HL-60 (cell line): ENCODE measurements around the gene MCHR1.

Source experiments
- GABPA ChIP-seq: IDR thresholded peaks from 2 replicates; pipeline ENCODE4 v1.6.1; 2012; ENCODE audit warnings: low read depth
- POLR2AphosphoS5 ChIP-seq: IDR thresholded peaks from 2 replicates; pipeline ENCODE4 v1.6.1; 2012; ENCODE audit warnings: low read depth
- SPI1 ChIP-seq: IDR thresholded peaks from 2 replicates; pipeline ENCODE4 v1.6.1; 2012; ENCODE audit warnings: low read depth, mild to moderate bottlenecking, borderline replicate concordance
- TF ChIP-seq, protein P1 (sequence below): IDR thresholded peaks from one replicate; pipeline ENCODE4 v1.5.1; 2011; ENCODE audit warnings: low read length, control low read depth, inconsistent platforms; ENCODE audit not compliant: insufficient read depth
- TF ChIP-seq, protein P2 (sequence below): IDR thresholded peaks from 2 replicates; pipeline ENCODE4 v1.6.1; 2012; ENCODE audit warnings: low read depth; ENCODE audit not compliant: insufficient replicate concordance

DNA sequence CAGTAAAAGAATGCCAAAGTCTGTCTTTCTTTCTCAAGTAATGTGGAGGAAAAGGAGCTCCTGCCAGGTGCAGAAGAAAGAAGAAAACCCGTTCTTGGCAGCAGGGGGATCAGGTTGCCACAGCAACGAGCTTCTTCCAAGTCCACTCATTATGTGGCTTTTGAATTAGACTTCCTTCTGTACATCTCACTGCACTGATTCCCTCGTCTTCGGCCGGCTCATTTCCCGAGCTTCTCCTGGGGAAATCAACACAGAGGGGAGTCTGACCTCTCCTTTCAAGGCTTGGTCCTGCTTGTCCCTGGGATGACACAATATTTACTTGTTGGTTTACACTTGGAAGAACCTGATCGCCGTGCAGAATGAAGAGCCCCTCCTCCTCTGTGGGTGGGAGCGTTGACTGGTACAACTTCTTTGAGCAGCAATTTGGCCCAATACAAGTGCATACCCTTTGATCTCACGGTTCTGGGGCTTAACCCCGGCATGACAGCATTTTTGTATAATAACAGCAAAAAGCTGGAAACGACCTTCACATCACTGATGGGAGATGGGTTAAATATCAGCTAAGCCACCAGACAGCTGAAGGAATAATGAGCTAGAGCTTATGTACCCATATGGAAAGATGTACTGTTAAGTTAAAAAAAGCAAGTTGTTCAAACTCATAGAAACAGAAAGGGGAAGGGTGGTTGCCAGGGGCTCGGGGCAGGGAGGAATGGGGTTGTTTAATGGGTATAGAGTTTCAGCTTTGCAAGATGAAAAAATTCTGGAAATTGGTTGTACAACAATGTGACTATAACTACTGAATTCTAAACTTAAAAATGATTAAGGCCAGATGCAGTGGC, 35.4 kb downstream of the MCHR1 start:
- TF ChIP-seq, protein P1, sequence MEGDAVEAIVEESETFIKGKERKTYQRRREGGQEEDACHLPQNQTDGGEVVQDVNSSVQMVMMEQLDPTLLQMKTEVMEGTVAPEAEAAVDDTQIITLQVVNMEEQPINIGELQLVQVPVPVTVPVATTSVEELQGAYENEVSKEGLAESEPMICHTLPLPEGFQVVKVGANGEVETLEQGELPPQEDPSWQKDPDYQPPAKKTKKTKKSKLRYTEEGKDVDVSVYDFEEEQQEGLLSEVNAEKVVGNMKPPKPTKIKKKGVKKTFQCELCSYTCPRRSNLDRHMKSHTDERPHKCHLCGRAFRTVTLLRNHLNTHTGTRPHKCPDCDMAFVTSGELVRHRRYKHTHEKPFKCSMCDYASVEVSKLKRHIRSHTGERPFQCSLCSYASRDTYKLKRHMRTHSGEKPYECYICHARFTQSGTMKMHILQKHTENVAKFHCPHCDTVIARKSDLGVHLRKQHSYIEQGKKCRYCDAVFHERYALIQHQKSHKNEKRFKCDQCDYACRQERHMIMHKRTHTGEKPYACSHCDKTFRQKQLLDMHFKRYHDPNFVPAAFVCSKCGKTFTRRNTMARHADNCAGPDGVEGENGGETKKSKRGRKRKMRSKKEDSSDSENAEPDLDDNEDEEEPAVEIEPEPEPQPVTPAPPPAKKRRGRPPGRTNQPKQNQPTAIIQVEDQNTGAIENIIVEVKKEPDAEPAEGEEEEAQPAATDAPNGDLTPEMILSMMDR = no peak
- TF ChIP-seq, protein P2, sequence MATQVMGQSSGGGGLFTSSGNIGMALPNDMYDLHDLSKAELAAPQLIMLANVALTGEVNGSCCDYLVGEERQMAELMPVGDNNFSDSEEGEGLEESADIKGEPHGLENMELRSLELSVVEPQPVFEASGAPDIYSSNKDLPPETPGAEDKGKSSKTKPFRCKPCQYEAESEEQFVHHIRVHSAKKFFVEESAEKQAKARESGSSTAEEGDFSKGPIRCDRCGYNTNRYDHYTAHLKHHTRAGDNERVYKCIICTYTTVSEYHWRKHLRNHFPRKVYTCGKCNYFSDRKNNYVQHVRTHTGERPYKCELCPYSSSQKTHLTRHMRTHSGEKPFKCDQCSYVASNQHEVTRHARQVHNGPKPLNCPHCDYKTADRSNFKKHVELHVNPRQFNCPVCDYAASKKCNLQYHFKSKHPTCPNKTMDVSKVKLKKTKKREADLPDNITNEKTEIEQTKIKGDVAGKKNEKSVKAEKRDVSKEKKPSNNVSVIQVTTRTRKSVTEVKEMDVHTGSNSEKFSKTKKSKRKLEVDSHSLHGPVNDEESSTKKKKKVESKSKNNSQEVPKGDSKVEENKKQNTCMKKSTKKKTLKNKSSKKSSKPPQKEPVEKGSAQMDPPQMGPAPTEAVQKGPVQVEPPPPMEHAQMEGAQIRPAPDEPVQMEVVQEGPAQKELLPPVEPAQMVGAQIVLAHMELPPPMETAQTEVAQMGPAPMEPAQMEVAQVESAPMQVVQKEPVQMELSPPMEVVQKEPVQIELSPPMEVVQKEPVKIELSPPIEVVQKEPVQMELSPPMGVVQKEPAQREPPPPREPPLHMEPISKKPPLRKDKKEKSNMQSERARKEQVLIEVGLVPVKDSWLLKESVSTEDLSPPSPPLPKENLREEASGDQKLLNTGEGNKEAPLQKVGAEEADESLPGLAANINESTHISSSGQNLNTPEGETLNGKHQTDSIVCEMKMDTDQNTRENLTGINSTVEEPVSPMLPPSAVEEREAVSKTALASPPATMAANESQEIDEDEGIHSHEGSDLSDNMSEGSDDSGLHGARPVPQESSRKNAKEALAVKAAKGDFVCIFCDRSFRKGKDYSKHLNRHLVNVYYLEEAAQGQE = no peak
- TF ChIP-seq POLR2AphosphoS5 = no peak
- TF ChIP-seq GABPA = no peak
- TF ChIP-seq SPI1 = no peak
